Liver (tissue), 3 donors: ENCODE measurements around the gene HTR1B.

Experiments used
- EGR1 ChIP-seq, 2 donors: IDR thresholded peaks; 2 replicates each; pipeline ENCODE4 v1.6.1; 2016 to 2018; ENCODE audit warnings: antibody characterized with exemption in 2 of 2, low read depth in 2 of 2
- FOXA1 ChIP-seq: IDR thresholded peaks from 2 replicates; pipeline ENCODE4 v1.6.1; 2016; ENCODE audit warnings: antibody characterized with exemption
- JUND ChIP-seq, 2 donors: IDR thresholded peaks; 2 replicates each; pipeline ENCODE4 v1.6.1; 2016; ENCODE audit warnings: antibody characterized with exemption in 2 of 2
- MAX ChIP-seq: IDR thresholded peaks from 2 replicates; pipeline ENCODE4 v1.6.1; 2016; ENCODE audit warnings: antibody characterized with exemption
- RAD21 ChIP-seq, 2 donors: IDR thresholded peaks; 2 replicates each; pipeline ENCODE4 v1.6.1; 2016; ENCODE audit warnings: antibody characterized with exemption in 2 of 2, mild to moderate bottlenecking in 2 of 2
- TAF1 ChIP-seq: conservative IDR thresholded peaks from 2 replicates; pipeline ENCODE4 v1.6.1; 2016; ENCODE audit warnings: antibody characterized with exemption, mild to moderate bottlenecking
- YY1 ChIP-seq: IDR thresholded peaks from 2 replicates; pipeline ENCODE4 v1.6.1; 2016; ENCODE audit warnings: antibody characterized with exemption, mild to moderate bottlenecking
- TF ChIP-seq, protein P1 (sequence below): fragments of 150-350 bp; IDR thresholded peaks from 2 replicates; pipeline ENCODE4 v1.5.1; 2017; ENCODE audit warnings: improper control_type of control experiment, low read depth, low read length; ENCODE audit not compliant: missing input control
- TF ChIP-seq, protein P2 (sequence below): IDR thresholded peaks from 2 replicates; pipeline ENCODE4 v1.6.1; 2016; ENCODE audit warnings: antibody characterized with exemption, mild to moderate bottlenecking
- TF ChIP-seq, protein P3 (sequence below): IDR thresholded peaks from 2 replicates; pipeline ENCODE4 v1.6.1; 2016; ENCODE audit warnings: antibody characterized with exemption
- donor health status: healthy.
- donor health status: healthy.

DNA sequence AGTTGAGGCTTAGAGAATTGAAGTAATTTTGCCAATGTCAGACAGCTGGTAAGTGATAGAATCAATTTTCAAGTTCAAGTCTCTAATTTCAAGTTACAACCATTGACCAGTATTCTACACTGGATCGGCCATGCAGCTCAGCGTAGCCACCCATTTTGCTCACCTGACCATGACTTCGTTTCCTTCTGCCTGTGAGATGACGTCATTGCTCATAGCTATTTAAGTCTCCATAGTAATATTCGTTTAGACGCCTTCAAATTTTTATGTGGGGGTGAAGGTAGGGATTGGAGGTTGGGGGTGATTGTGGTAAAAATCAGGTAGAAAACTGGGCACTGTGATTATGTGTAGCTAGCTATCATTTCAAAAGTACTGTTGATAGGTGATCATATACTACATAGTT is 5.6 kb upstream of the HTR1B start:
- no peak for TF ChIP-seq MAX
- TF ChIP-seq, protein P1, sequence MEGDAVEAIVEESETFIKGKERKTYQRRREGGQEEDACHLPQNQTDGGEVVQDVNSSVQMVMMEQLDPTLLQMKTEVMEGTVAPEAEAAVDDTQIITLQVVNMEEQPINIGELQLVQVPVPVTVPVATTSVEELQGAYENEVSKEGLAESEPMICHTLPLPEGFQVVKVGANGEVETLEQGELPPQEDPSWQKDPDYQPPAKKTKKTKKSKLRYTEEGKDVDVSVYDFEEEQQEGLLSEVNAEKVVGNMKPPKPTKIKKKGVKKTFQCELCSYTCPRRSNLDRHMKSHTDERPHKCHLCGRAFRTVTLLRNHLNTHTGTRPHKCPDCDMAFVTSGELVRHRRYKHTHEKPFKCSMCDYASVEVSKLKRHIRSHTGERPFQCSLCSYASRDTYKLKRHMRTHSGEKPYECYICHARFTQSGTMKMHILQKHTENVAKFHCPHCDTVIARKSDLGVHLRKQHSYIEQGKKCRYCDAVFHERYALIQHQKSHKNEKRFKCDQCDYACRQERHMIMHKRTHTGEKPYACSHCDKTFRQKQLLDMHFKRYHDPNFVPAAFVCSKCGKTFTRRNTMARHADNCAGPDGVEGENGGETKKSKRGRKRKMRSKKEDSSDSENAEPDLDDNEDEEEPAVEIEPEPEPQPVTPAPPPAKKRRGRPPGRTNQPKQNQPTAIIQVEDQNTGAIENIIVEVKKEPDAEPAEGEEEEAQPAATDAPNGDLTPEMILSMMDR = no peak
- TF ChIP-seq JUND (IDR thresholded peaks at IDR 0.05) = no peak
- no peak for TF ChIP-seq EGR1 (IDR thresholded peaks at IDR 0.05; ENCODE audit: low read depth in 2 of 2)
- TF ChIP-seq RAD21 (IDR thresholded peaks at IDR 0.05) = no peak
- TF ChIP-seq, protein P2, sequence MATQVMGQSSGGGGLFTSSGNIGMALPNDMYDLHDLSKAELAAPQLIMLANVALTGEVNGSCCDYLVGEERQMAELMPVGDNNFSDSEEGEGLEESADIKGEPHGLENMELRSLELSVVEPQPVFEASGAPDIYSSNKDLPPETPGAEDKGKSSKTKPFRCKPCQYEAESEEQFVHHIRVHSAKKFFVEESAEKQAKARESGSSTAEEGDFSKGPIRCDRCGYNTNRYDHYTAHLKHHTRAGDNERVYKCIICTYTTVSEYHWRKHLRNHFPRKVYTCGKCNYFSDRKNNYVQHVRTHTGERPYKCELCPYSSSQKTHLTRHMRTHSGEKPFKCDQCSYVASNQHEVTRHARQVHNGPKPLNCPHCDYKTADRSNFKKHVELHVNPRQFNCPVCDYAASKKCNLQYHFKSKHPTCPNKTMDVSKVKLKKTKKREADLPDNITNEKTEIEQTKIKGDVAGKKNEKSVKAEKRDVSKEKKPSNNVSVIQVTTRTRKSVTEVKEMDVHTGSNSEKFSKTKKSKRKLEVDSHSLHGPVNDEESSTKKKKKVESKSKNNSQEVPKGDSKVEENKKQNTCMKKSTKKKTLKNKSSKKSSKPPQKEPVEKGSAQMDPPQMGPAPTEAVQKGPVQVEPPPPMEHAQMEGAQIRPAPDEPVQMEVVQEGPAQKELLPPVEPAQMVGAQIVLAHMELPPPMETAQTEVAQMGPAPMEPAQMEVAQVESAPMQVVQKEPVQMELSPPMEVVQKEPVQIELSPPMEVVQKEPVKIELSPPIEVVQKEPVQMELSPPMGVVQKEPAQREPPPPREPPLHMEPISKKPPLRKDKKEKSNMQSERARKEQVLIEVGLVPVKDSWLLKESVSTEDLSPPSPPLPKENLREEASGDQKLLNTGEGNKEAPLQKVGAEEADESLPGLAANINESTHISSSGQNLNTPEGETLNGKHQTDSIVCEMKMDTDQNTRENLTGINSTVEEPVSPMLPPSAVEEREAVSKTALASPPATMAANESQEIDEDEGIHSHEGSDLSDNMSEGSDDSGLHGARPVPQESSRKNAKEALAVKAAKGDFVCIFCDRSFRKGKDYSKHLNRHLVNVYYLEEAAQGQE = no peak
- TF ChIP-seq TAF1 = no peak
- no peak for TF ChIP-seq YY1
- TF ChIP-seq, protein P3, sequence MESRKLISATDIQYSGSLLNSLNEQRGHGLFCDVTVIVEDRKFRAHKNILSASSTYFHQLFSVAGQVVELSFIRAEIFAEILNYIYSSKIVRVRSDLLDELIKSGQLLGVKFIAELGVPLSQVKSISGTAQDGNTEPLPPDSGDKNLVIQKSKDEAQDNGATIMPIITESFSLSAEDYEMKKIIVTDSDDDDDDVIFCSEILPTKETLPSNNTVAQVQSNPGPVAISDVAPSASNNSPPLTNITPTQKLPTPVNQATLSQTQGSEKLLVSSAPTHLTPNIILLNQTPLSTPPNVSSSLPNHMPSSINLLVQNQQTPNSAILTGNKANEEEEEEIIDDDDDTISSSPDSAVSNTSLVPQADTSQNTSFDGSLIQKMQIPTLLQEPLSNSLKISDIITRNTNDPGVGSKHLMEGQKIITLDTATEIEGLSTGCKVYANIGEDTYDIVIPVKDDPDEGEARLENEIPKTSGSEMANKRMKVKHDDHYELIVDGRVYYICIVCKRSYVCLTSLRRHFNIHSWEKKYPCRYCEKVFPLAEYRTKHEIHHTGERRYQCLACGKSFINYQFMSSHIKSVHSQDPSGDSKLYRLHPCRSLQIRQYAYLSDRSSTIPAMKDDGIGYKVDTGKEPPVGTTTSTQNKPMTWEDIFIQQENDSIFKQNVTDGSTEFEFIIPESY = no peak
- TF ChIP-seq FOXA1 = no peak
